CD14-positive monocyte (primary cell): ENCODE measurements around the gene BCL2L14. TPM values are rescaled to one million over a fixed set of nuclear protein-coding genes. Genes with fewer than 3 reads are reported as not detected.

Source experiments
- DNase-seq, 3 donors: peaks; one replicate each; pipeline ENCODE4 v3.0.0-alpha.2; 2011 to 2022
- H2AFZ ChIP-seq: 2 replicates; pipeline ENCODE4 v1.6.0; 2012; ENCODE audit warnings: mild to moderate bottlenecking, low read depth, low read length, inconsistent platforms; ENCODE audit not compliant: insufficient read depth, poor library complexity, severe bottlenecking
- H3K27ac ChIP-seq, 2 donors: 1 replicate in 1 of 2; 2 replicates in 1 of 2; pipeline ENCODE4 v1.5.1; 2012 to 2013; ENCODE audit warnings: low read length in 2 of 2, control low read depth in 1 of 2, inconsistent platforms in 1 of 2, low read depth in 1 of 2, mild to moderate bottlenecking in 1 of 2
- H3K27me3 ChIP-seq, 2 donors: one replicate each; pipeline versions ENCODE4 v1.6.0 to v1.6.1; 2011 to 2013; ENCODE audit warnings: low read length in 2 of 2; ENCODE audit not compliant: control insufficient read depth in 2 of 2, insufficient read depth in 2 of 2
- H3K36me3 ChIP-seq, 2 donors: replicated peaks in 1 of 2; 1 replicate in 1 of 2; 2 replicates in 1 of 2; pipeline versions ENCODE4 v1.5.1 to v1.6.1; 2012 to 2013; ENCODE audit warnings: low read length in 2 of 2, control low read depth in 1 of 2, inconsistent platforms in 1 of 2, mild to moderate bottlenecking in 1 of 2; ENCODE audit not compliant: insufficient read depth in 2 of 2, control insufficient read depth in 1 of 2
- H3K4me1 ChIP-seq, 2 donors: 1 replicate in 1 of 2; 2 replicates in 1 of 2; pipeline versions ENCODE4 v1.5.1 to v1.6.1; 2012 to 2013; ENCODE audit warnings: low read length in 2 of 2, control low read depth in 1 of 2, inconsistent platforms in 1 of 2, mild to moderate bottlenecking in 1 of 2, moderate library complexity in 1 of 2; ENCODE audit not compliant: insufficient read depth in 2 of 2, control insufficient read depth in 1 of 2
- H3K4me2 ChIP-seq: replicated peaks from 2 replicates; pipeline ENCODE3; 2012; ENCODE audit warnings: low read length, moderate library complexity, mild to moderate bottlenecking; ENCODE audit not compliant: poor library complexity, severe bottlenecking; ENCODE audit errors: extremely low read depth
- H3K4me3 ChIP-seq, 3 experiments: fragments of 200-600 bp in 1 of 3; sonication (generic) in 1 of 3; replicated peaks in 1 of 3; 1 replicate in 2 of 3; 2 replicates in 1 of 3; pipeline ENCODE4 v1.5.1; 2011 to 2013; ENCODE audit warnings: low read length in 3 of 3, mild to moderate bottlenecking in 3 of 3, control low read depth in 2 of 3, low read depth in 2 of 3, inconsistent platforms in 1 of 3, moderate library complexity in 1 of 3
- H3K79me2 ChIP-seq: 2 replicates; pipeline ENCODE4 v1.6.0; 2012; ENCODE audit warnings: mild to moderate bottlenecking, control low read depth, inconsistent platforms, low read length, moderate library complexity; ENCODE audit not compliant: insufficient read depth
- H3K9ac ChIP-seq: 2 replicates; pipeline ENCODE4 v1.6.0; 2017; ENCODE audit warnings: low read length, mild to moderate bottlenecking; ENCODE audit not compliant: insufficient read depth, poor library complexity, severe bottlenecking
- H3K9me3 ChIP-seq, 2 donors: replicated peaks in 1 of 2; 1 replicate in 1 of 2; 2 replicates in 1 of 2; pipeline versions ENCODE4 v1.5.1 to v1.6.1; 2012 to 2013; ENCODE audit warnings: low read length in 2 of 2, control low read depth in 1 of 2; ENCODE audit not compliant: control insufficient read depth in 1 of 2, insufficient read depth in 1 of 2
- H4K20me1 ChIP-seq: 2 replicates; pipeline ENCODE4 v1.6.0; 2012; ENCODE audit warnings: mild to moderate bottlenecking, low read length, control low read depth, moderate library complexity; ENCODE audit not compliant: insufficient read depth
- H3K27ac Mint-ChIP-seq, 7 donors: one replicate each; pipeline ENCODE4 v1.8.0; 2020; ENCODE audit warnings: mild to moderate bottlenecking in 7 of 7, mixed read lengths in 7 of 7, moderate library complexity in 6 of 7, inconsistent platforms in 2 of 7
- H3K27me3 Mint-ChIP-seq, 3 donors: one replicate each; pipeline ENCODE4 v1.8.0; 2021 to 2022; ENCODE audit warnings: low read depth in 3 of 3, mild to moderate bottlenecking in 3 of 3, mixed read lengths in 3 of 3, moderate library complexity in 3 of 3, inconsistent platforms in 1 of 3
- H3K36me3 Mint-ChIP-seq, 2 donors: one replicate each; pipeline ENCODE4 v1.8.0; 2020; ENCODE audit warnings: mixed read lengths in 2 of 2, inconsistent platforms in 1 of 2, mild to moderate bottlenecking in 1 of 2
- H3K4me1 Mint-ChIP-seq: one replicate; pipeline ENCODE4 v1.8.0; 2020; ENCODE audit warnings: mild to moderate bottlenecking, mixed read lengths
- H3K4me3 Mint-ChIP-seq, 2 donors: one replicate each; pipeline ENCODE4 v1.8.0; 2020; ENCODE audit warnings: mild to moderate bottlenecking in 2 of 2, mixed read lengths in 2 of 2, moderate library complexity in 1 of 2
- H3K9me3 Mint-ChIP-seq, 7 donors: one replicate each; pipeline ENCODE4 v1.8.0; 2020 to 2022; ENCODE audit warnings: mixed read lengths in 7 of 7, mild to moderate bottlenecking in 6 of 7, moderate library complexity in 6 of 7, inconsistent platforms in 2 of 7
- CTCF ChIP-seq: fragments of 200-600 bp; IDR thresholded peaks from one replicate; pipeline ENCODE4 v1.8.0; 2022; ENCODE audit warnings: antibody characterized with exemption, mild to moderate bottlenecking
- WGBS: methylation state at CpG from one replicate; pipeline ENCODE4 v1.1.5; 2013; ENCODE audit warnings: missing lambda C conversion rate; ENCODE audit not compliant: insufficient coverage; 5-methylcytosine and 5-hydroxymethylcytosine counted together
- intact Hi-C, 2 donors: fragments of 100-400 bp; cut with micrococcal nuclease; formaldehyde crosslinking; loops; one replicate each; pipeline versions ENCODE4 v1.15.0 to v1.15.1; 2023
- polyA plus RNA-seq, 3 donors: library from polyadenylated mRNA; depleted of rRNA in 1 of 3; unstranded in 2 of 3; stranded (reverse) in 1 of 3; fragments of 300-500 nt in 2 of 3; fragments of >200 nt in 1 of 3; fragmentation: Illumina TruSeq in 2 of 3; gene quantifications; 1 replicate in 2 of 3; 2 replicates in 1 of 3; pipeline ENCODE4 v1.2.3, GENCODE V29; 2012 to 2021

The BCL2L14 gene
- polyA plus RNA-seq, 3 donors = not detected

- DNase-seq = no peak
- no peak overlapping the region for H3K4me3 ChIP-seq
- H3K27ac ChIP-seq = no peak overlapping the region
- H3K9ac ChIP-seq = no peak overlapping the region
- Mint-ChIP-seq H3K27ac (no peak overlapping the region), H3K36me3 (no peaks in the 10 kb centered on the region), H3K9me3 (peaks cover 0 to 3% (median 0%) of the 10 kb centered on the region in 7 donors), H3K27me3 (peaks cover 0 to 5% (median 0%) of the 10 kb centered on the region in 3 donors), H3K4me3 (no peak overlapping the region), H3K4me1 (peaks cover 20% of the 10 kb centered on the region)
- H3K36me3 ChIP-seq = no peaks in the 10 kb centered on the region
- H4K20me1 ChIP-seq = no peaks in the 10 kb centered on the region
- intact Hi-C loops = loop anchor here (10.0 kb wide), 3 partner anchors 140 to 480 kb away; no protein-coding TSS in a partner anchor
- no peak overlapping the region for H2AFZ ChIP-seq
- no peaks in the 10 kb centered on the region for H3K9me3 ChIP-seq
- no peaks in the 10 kb centered on the region for H3K79me2 ChIP-seq
- H3K4me1 ChIP-seq = peaks cover 14 to 16% of the 10 kb centered on the region in 2 donors
- no peaks in the 10 kb centered on the region for H3K27me3 ChIP-seq
- TF ChIP-seq CTCF = no peak
- no peak overlapping the region for H3K4me2 ChIP-seq
- no CpG with 5 or more reads among the region's 1 CpG for WGBS
These were observed 35.5 kb upstream of the BCL2L14 start for GRCh38 chr12:12035229-12035628.

- no peak overlapping the region for H3K27ac ChIP-seq
- peaks cover 0 to 5% (median 1%) of the 10 kb centered on the region in 3 donors for H3K27me3 Mint-ChIP-seq
- H3K36me3 ChIP-seq = no peaks in the 10 kb centered on the region
- no peaks in the 10 kb centered on the region for H3K9me3 ChIP-seq
- H3K27me3 ChIP-seq = no peaks in the 10 kb centered on the region
- no peaks in the 10 kb centered on the region for H3K79me2 ChIP-seq
- no peak overlapping the region for H3K9ac ChIP-seq
- no peak overlapping the region for H3K4me3 ChIP-seq
- H3K9me3 Mint-ChIP-seq = peaks cover 0 to 3% (median 0%) of the 10 kb centered on the region in 7 donors
- H2AFZ ChIP-seq = no peak overlapping the region
- H4K20me1 ChIP-seq = no peaks in the 10 kb centered on the region
- no peaks in the 10 kb centered on the region for H3K36me3 Mint-ChIP-seq
- H3K4me2 ChIP-seq = no peak overlapping the region
- H3K4me1 ChIP-seq = peaks cover 11 to 14% of the 10 kb centered on the region in 2 donors
- no peak overlapping the region for H3K27ac Mint-ChIP-seq
- intact Hi-C loops = loop anchor here (10.0 kb wide), 3 partner anchors 142 to 482 kb away; no protein-coding TSS in a partner anchor
- no peak for TF ChIP-seq CTCF
- peaks cover 13% of the 10 kb centered on the region for H3K4me1 Mint-ChIP-seq
- no peak overlapping the region for H3K4me3 Mint-ChIP-seq
- DNase-seq = no peak
These were observed 33.8 kb upstream of the BCL2L14 start for GRCh38 chr12:12036901-12037300.
